Psoas muscle (tissue), 8 donors: ENCODE data around the gene SCCPDH. TPM values are rescaled to one million over a fixed set of nuclear protein-coding genes. Genes with fewer than 3 reads are reported as not detected.

ENCODE experiments used
- ATAC-seq, 4 donors: fragments of 200-7000 bp; cut with Tn5 transposase; one replicate each; pipeline ENCODE4 v1.9.1; 2020; ENCODE audit warnings: moderate library complexity in 3 of 4, mild to moderate bottlenecking in 2 of 4
- DNase-seq, 2 donors: peaks; one replicate each; pipeline ENCODE4 v3.0.0-alpha.2; 2020
- H3K27ac ChIP-seq: fragments of 200-600 bp; one replicate; pipeline ENCODE4 v1.8.0; 2022
- H3K27me3 ChIP-seq, 3 donors: fragments of 200-600 bp in 1 of 3; one replicate each; pipeline versions ENCODE4 v1.6.1 to v1.8.0; 2013 to 2022; ENCODE audit warnings: low read length in 2 of 3, mild to moderate bottlenecking in 2 of 3, moderate library complexity in 1 of 3; ENCODE audit not compliant: insufficient read depth in 3 of 3
- H3K36me3 ChIP-seq, 2 donors: fragments of 200-600 bp in 1 of 2; one replicate each; pipeline versions ENCODE4 v1.6.1 to v1.8.0; 2013 to 2022; ENCODE audit warnings: low read depth in 1 of 2, mild to moderate bottlenecking in 1 of 2, moderate library complexity in 1 of 2; ENCODE audit not compliant: insufficient read depth in 1 of 2
- H3K4me1 ChIP-seq: fragments of 200-600 bp; one replicate; pipeline ENCODE4 v1.8.0; 2022
- H3K4me3 ChIP-seq: fragments of 200-600 bp; one replicate; pipeline ENCODE4 v1.8.0; 2022; ENCODE audit warnings: mild to moderate bottlenecking
- H3K9me3 ChIP-seq: fragments of 200-600 bp; one replicate; pipeline ENCODE4 v1.8.0; 2022
- WGBS, 3 donors: extraction: QIAGEN DNeasy Blood & Tissue Kit; methylation state at CpG; one replicate each; pipeline versions ENCODE4 v1.1.6 to v1.1.7; 2013; 5-methylcytosine and 5-hydroxymethylcytosine counted together
- intact Hi-C, 2 donors: fragments of 100-400 bp; cut with DNase I; formaldehyde crosslinking; loops; one replicate each; pipeline versions ENCODE4 v1.11.0 to v1.14.2; 2022
- polyA plus RNA-seq, 3 donors: library from polyadenylated mRNA; stranded (reverse); fragments of 200-250 nt; gene quantifications; one replicate each; pipeline ENCODE4 v1.2.3, GENCODE V29; 2013
- total RNA-seq, 4 donors: library from RNA; stranded (reverse); fragmentation: NEBNext Ultra II Directional in 2 of 4; extraction: Animal tissue kit (Norgen Biotek cat#: 25700) in 2 of 4; gene quantifications; one replicate each; pipeline versions ENCODE4 v1.2.1 to v1.2.4, GENCODE V29; 2021 to 2023
- TF ChIP-seq, protein P1 (sequence below): fragments of 200-600 bp; IDR thresholded peaks from one replicate; pipeline ENCODE4 v1.8.0; 2022; ENCODE audit warnings: antibody characterized with exemption
- donor health status: healthy with polysubstance abuse.
- donor health status: DM: no; HTN: no; CAD: no; lungs with moderate emphysema.
- donor health status: Bipolar disorder and iron deficiency.
- donor health status: healthy.
- donor health status: DM: yes; HTN: yes; CAD: no.
- donor health status: DM: no; HTN: no; CAD: no.
- donor health status: DM: no; HTN: no; CAD: no.
- donor health status: DM: yes; HTN: yes; CAD: no.

SCCPDH gene
- total and polyA plus RNA-seq, 7 donors, result 22.6 to 50.8 (median 41.4) TPM

DNA sequence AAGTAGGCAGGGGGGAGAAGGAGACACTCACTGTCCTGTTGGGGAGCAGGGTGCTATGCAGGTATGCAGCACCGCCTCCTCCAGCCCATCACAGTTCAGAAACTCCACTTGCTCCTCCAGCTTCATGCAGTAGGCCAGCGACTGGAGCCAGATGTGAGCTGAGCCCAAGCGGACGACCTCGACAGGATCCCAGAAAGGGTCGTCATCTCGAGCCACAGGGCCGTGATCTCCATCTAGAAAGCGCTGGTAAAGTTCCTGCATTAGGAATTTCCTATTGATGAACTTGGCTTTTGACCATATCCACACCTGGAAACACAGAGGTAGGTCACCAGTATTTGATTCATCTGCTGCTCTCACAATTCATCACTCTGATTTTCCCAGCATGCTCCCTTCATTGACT is 56.1 kb downstream of the SCCPDH start:
- no peaks in the 10 kb centered on the region for H3K27me3 ChIP-seq
- DNase-seq (no peak), ATAC-seq (no peak)
- no peak overlapping the region for H3K4me3 ChIP-seq
- H3K27ac ChIP-seq, result peak overlapping the region; percentile 88
- WGBS, 3 donors, result 96 to 97% (median 96%) methylated on average over 9 of the region's 9 CpGs
- H3K4me1 ChIP-seq, result peaks cover 40% of the 10 kb centered on the region
- H3K9me3 ChIP-seq, result no peaks in the 10 kb centered on the region
- intact Hi-C loops, result no loop called here
- H3K36me3 ChIP-seq, result peaks cover 0 to 44% of the 10 kb centered on the region in 2 donors
- TF ChIP-seq, protein P1, sequence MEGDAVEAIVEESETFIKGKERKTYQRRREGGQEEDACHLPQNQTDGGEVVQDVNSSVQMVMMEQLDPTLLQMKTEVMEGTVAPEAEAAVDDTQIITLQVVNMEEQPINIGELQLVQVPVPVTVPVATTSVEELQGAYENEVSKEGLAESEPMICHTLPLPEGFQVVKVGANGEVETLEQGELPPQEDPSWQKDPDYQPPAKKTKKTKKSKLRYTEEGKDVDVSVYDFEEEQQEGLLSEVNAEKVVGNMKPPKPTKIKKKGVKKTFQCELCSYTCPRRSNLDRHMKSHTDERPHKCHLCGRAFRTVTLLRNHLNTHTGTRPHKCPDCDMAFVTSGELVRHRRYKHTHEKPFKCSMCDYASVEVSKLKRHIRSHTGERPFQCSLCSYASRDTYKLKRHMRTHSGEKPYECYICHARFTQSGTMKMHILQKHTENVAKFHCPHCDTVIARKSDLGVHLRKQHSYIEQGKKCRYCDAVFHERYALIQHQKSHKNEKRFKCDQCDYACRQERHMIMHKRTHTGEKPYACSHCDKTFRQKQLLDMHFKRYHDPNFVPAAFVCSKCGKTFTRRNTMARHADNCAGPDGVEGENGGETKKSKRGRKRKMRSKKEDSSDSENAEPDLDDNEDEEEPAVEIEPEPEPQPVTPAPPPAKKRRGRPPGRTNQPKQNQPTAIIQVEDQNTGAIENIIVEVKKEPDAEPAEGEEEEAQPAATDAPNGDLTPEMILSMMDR, result no peak

DNA sequence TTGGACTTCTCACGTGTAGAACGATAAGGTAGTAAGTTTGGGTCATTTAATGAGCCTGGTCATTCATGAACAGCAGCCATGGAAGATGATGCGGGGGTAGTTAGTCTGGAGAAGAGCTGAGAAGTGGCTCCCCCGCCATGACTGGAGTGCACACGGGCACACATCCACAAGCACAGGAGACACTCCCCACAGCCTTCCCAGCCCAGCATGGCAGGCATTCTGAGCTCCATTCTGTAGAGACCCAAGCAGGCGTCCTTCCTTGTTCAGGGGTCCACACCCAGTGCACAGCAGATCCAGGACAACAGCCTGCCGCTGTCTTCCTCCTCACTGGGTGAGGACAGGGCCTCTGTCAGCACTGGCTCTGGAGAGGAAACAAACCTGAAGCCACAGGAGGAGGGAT is 57.0 kb downstream of the SCCPDH start:
- H3K27ac ChIP-seq, result peak overlapping the region; percentile 88
- no peak for ATAC-seq
- WGBS, 3 donors, result 96 to 100% (median 99%) methylated on average over 7 of the region's 7 CpGs

DNA sequence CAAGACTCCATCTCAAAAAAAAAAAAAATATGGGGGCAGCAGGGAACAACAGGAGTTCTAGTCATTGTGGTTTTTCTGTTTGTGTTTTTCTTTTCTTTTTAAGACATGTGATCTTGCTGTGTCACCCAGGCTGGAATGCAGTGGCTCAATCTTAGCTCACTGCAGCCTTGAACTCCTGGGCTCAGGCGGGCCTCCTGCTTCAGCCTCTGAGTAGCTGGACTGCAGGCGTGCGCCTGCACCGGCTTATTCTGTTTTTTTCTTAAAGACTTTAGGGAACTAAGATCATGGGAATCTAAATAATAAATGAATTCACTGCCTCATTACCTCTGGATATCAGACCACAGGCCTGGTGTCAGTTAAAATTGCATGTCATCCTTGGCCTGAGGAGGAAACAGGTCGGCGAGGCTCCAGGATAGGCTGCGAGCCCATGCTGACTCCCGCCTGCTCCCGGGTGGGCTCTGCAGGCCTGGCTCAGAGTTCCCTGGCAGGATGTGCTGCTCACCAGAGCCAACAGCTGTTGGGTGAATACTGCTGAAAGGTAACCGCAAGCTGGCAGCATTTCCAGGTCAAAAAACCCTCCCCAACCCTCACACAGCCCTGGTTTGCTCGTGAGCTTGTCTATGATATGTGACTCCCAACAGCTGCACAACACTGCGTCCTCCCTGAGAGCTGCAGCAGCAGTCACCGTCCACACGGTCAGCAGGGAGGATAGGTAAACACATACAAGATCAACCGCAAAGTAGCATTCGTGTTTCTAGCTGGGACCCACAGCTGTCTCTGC is 58.1 kb downstream of the SCCPDH start:
- H3K4me1 ChIP-seq, result peaks cover 35% of the 10 kb centered on the region
- H3K9me3 ChIP-seq, result no peaks in the 10 kb centered on the region
- H3K27ac ChIP-seq, result peak overlapping the region; percentile 88
- ATAC-seq (peak; percentile 89 to 94 (median 92)), DNase-seq (peak; percentile 75 to 80)
- H3K4me3 ChIP-seq, result no peak overlapping the region
- TF ChIP-seq, protein P1, result no peak
- peaks cover 0 to 25% of the 10 kb centered on the region in 2 donors for H3K36me3 ChIP-seq
- WGBS, 3 donors, result 20 to 21% (median 21%) methylated on average over 16 of the region's 16 CpGs
- intact Hi-C loops, result loop anchor here in 1 of 2 donors (2.0 kb wide), 1 partner anchor 16 kb away; no protein-coding TSS in a partner anchor
- no peaks in the 10 kb centered on the region for H3K27me3 ChIP-seq

More for the DNA sequence above, 57.0 kb downstream of the SCCPDH start:
- H3K4me1 ChIP-seq, result peaks cover 37% of the 10 kb centered on the region
- H3K9me3 ChIP-seq, result no peaks in the 10 kb centered on the region
- TF ChIP-seq, protein P1, result no peak
- intact Hi-C loops, result no loop called here
- DNase-seq, result no peak
- no peaks in the 10 kb centered on the region for H3K27me3 ChIP-seq
- H3K4me3 ChIP-seq, result no peak overlapping the region
- peaks cover 0 to 36% of the 10 kb centered on the region in 2 donors for H3K36me3 ChIP-seq

DNA sequence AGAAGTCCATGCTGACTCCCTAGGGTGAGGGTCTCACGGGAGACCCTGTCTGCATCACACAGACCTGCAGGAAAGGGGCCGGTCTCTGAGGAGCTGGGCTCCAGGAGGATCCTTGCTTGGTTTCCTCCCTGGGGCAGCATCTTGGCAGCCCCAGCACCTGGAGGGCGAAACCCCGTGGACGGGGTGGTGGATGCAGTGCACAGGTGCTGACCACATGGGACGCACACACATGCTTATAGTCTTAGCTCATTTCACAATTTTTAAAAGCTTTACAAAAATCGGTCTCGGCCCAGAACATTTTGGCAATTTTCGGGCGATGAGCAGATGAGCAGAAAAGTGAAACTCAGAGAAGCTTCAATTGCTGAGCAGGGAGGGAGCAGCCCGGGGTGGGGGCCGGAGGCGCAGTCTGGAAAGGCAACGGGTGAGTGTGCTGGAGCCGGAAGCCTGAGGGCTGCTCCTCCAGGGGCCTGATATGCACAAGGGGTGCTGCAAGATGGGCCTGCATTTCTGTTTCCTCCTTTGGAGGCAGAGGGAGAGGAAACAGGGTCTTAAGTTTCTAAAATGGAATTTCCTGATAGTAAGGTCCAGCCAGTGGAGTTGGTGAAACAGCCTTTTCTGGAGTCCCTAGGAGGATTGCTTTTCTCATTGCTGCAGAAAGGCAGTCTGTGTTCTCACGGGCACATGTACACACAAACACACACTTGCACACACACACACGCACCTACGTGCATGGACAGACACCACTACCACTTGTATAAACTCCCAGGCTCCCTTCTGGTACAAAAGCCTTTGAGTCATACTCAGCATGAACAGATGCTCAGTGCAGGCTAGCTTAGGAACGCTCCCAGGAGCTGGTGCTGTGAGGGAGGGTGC is 60.6 kb downstream of the SCCPDH start:
- ATAC-seq (no peak), DNase-seq (no peak)
- peaks cover 25% of the 10 kb centered on the region for H3K4me1 ChIP-seq
- H3K27me3 ChIP-seq, result no peaks in the 10 kb centered on the region
- H3K36me3 ChIP-seq, result peaks cover 0 to 6% of the 10 kb centered on the region in 2 donors
- intact Hi-C loops, result no loop called here
- H3K4me3 ChIP-seq, result peak overlapping the region; percentile 6
- no peaks in the 10 kb centered on the region for H3K9me3 ChIP-seq
- peak overlapping the region; percentile 69 for H3K27ac ChIP-seq
- 31 to 50% (median 33%) methylated on average over 19 of the region's 19 CpGs for WGBS, 3 donors
- TF ChIP-seq, protein P1, result no peak
